MM.1S (cell line): ENCODE measurements around the gene VPS8.

Experiments
- CTCF ChIP-seq: fragments of 300-600 bp; sonication (generic); IDR thresholded peaks from 2 replicates; pipeline ENCODE4 v1.5.1; 2016; ENCODE audit warnings: antibody characterized with exemption, low read length, mixed read lengths
- EZH2 ChIP-seq: fragments of 300-600 bp; sonication (generic); optimal IDR thresholded peaks from 2 replicates; pipeline ENCODE3; 2017; ENCODE audit warnings: low read depth, mild to moderate bottlenecking, antibody characterized with exemption, low read length, mixed read lengths

GRCh38 chr3:184795522-184796190 lies 16.3 kb upstream of the VPS8 start:
- TF ChIP-seq EZH2 (no peak), CTCF (no peak)
